MM.1S (cell line): ENCODE measurements around the gene DPCD.

Experiments used
- CTCF ChIP-seq: fragments of 300-600 bp; sonication (generic); IDR thresholded peaks from 2 replicates; pipeline ENCODE4 v1.5.1; 2016; ENCODE audit warnings: antibody characterized with exemption, low read length, mixed read lengths
- EZH2 ChIP-seq: fragments of 300-600 bp; sonication (generic); optimal IDR thresholded peaks from 2 replicates; pipeline ENCODE3; 2017; ENCODE audit warnings: low read depth, mild to moderate bottlenecking, antibody characterized with exemption, low read length, mixed read lengths

- no peak for TF ChIP-seq CTCF
- TF ChIP-seq EZH2 = no peak
Measured at GRCh38 chr10:101609481-101609880, 21.4 kb downstream of the DPCD start.
